Measurements from ENCODE around the gene TTBK1.

TTBK1 gene

DNA sequence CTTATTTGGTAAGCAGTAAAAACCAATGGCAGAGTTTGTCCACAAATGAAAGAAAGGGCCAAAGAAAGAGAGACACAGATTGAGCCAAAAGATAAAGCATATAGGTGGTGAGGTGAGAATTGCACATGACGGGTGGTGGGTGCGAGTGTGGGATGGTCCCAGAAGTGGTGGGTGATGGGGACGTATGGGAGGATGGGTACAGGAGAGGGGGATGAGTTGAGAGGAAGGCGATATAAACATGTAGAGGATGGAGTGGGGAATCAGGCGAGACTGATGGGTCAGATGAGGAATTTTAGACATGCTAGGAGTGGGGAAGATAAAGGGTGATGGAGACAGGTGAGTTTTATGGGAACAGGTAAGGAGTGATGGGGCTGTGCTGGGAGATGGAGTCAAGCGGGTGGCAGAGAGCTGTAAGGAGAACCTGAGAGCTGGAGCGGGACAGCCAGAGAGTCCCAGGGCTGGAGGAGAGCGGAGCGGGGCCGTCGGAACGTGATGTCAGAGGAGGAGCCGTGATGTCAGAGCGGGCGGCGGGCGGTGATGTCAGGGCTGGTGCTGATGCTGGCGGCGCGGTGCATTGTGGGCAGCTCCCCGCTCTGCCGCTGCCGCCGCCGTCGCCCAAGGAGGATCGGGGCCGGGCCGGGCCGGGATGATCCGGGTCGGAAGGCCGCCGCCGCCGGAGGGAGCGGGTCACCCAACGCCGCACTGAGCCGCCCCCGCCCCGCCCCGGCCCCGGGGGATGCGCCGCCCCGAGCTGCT is at the start of gene TTBK1:
Gene TTBK1, plus strand, starts transcription at position 574 of the 756 bp plus-strand sequence. CDS start 3,180 bp downstream, outside the sequence.
- no peak for DNase-seq (ENCODE audit: low read depth)

DNA sequence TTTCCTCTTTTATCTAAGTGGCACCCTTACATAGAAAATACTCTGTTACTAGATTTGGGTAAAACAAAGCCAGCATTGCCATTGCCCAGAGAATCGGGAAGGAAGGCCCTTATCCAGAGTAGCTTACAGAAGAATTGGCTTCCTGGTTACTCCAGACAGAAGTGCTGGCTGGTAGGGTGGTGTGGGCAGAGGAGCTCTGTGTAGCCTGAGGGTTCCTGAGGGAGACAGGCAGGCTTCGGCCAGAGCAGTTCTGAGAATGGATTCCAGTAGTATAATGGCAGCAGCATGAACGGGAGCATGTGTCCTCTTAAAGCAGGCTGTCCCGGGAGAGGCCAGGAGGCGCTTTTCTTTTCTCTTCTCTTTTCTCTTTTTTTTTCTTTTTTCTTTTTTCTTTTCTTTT is 49.4 kb upstream of the TTBK1 start:
- no peak for DNase-seq (ENCODE audit: low read depth)

DNA sequence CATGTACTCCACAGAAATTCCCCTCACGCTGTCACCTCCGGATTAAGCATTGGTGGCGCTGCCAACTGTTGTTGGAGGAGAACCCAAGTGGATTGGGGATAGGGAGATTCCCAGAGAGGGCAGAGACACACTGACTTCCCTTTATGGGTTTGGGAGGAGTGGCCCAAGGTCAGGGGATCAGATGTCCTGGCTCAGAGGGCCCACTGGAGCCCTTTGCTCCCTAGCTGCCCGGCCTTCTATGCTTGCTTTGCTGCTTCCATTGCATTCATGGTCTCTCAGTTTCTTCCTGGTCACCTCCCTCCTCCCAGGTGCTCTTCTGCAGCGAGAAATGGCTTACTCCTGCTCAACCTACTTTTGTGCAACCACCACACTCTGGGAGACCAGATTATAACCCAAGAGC is 46.9 kb upstream of the TTBK1 start:
- DNase-seq (ENCODE audit: low read depth) = no peak

DNA sequence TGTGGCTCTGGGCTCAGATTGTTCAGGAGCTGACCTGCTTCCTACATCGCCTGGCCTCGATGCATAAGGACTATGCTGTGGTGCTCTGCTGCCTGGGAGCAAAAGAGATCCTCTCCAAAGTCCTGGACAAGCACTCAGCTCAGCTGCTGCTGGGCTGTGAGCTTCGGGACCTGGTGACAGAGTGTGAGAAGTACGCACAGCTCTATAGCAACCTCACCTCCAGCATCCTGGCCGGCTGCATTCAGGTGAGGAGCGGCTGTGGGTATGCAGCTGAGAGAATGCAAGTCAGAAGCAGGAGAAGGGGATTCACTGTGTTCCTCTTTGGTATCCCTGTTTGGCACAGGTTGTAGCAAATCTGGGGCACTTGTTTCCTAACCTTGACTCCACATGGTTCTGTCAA is 43.4 kb upstream of the TTBK1 start:
- DNase-seq (ENCODE audit: low read depth) = no peak

DNA sequence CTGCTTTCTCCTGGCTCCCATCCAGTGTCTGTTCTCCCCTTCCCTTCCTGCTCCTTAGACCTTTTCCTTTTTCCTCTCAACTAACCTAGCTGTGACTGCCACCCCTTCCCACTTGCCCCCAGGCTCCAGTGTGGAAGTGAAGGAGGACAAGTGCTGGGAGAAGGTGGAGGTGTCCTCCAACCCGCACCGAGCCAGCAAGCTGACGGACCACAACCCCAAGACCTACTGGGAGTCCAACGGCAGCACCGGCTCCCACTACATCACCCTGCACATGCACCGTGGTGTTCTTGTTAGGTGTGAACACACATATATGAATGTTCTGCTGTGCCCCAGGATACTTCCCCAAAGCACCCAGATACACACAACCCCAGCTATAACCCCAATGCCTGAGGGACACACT is 42.7 kb upstream of the TTBK1 start:
- no peak for DNase-seq (ENCODE audit: low read depth)

DNA sequence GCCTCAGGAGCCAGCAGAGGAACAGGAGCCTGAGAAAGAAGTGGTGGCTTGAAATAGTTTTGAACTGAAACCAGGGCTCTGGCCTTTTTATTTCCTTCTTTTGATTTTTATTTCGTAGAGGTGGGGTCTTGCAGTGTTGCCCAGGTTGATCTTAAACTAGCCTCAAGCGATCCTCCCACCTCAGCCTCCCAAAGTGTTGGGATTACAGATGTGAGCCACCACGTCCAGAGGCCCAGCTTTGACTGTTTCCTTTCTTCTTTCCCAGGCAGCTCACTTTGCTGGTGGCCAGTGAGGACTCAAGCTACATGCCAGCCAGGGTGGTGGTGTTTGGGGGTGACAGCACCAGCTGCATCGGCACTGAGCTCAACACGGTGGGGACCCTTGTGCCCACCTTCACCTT is 40.8 kb upstream of the TTBK1 start:
- no peak for DNase-seq (ENCODE audit: low read depth)

DNA sequence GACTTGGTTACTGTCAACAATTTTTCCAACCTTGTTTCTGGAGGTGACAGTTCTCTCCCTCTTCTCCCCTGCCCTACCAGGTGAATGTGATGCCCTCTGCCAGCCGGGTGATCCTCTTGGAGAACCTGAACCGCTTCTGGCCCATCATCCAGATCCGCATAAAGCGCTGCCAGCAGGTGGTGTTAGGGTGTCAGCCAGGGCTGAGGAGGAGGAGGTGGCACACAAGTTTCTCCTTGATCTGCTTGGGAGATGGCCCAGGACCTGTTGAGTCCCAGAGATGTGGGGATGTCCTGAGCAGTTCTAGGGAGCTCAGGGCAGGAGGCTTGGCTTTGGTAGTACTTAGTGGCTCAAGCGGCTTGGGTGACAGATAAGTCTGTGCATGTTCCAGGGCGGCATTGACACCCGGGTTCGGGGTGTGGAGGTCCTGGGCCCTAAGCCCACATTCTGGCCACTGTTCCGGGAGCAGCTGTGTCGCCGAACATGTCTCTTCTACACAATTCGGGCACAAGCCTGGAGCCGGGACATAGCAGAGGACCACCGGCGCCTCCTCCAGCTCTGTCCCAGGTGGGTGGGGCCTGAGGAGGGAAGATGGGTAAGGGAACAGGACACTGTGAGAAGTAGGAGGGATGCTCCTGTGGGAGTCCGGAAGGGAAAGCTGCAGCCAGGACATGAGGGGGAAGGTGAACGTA is 40.1 kb upstream of the TTBK1 start:
- no peak for DNase-seq (ENCODE audit: low read depth)

DNA sequence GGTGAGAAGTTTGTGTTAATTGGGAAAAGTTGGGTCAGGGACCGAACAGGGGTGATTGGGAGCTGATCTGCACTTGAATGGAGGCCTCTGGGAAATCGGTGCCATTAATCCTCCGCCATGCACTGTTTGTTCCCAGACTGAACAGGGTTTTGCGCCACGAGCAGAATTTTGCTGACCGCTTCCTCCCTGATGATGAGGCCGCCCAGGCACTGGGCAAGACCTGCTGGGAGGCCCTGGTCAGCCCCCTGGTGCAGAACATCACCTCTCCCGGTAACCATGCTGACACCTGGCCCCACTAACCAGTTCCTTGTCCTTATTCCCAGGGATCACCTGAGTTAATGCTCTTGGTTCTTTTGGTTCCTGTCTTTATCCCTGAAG is 39.6 kb upstream of the TTBK1 start:
- no peak for DNase-seq (ENCODE audit: low read depth)

DNA sequence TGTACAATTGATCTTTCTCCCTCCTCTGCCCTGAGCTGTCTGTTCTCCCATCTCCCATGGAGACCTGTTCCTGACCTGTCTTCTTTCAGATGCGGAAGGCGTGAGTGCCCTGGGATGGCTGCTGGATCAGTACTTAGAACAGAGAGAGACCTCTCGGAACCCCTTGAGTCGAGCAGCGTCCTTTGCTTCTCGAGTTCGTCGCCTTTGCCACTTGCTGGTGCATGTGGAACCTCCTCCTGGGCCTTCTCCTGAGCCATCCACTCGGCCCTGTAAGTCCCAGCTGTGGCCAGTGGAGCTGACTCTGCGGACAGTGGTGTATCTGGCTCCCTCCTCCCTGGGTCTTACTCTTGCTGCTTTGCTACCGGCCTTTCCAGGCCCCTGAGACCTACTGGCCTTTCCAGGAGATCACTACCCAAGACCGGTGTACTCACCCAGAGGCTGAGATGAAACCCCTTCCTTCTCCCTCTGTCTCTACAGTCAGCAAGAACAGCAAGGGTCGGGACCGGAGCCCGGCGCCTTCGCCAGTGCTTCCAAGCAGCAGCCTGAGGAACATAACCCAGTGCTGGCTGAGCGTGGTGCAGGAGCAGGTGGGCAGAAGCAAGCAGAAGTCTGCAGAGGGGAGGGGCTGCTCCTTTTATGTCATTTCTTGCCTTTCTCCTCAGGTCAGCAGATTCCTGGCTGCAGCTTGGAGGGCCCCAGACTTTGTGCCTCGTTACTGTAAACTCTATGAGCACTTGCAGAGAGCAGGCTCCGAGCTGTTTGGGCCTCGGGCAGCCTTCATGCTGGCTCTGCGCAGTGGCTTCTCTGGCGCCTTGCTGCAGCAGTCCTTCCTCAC is 38.8 kb upstream of the TTBK1 start:
- no peak for DNase-seq (ENCODE audit: low read depth)

DNA sequence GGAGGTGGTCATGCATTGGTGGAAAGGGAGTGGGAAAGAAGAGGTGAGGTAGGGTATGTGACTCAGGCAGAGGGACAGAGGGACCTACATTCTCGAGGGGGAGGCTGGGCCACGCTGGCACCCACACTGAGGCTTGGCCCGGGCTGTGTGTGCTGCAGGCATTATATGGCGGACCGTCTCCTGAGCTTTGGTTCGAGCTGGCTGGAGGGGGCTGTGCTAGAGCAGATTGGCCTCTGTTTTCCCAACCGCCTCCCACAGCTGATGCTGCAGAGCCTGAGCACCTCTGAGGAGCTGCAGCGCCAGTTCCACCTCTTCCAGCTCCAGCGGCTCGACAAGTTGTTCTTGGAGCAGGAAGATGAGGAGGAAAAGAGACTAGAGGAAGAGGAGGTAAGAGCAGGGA is 37.4 kb upstream of the TTBK1 start:
- DNase-seq (ENCODE audit: low read depth) = no peak

DNA sequence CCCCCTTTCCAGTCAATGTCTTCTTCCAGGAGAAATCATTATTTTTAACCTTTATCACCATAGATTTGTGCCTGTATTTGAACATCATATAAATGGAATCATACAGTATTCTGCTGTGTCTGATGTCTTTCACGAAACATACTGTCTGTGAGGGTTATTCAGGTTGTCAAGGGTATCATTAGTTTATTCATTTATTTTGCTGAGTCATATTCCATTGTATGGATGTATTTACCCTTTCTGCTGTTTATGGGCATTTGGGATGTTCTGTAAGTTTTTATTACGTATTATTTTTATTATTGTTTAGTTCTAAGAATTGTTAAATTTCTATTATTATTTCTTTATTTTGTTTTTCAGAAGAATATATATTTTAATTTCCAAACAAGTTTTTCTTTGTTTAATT is 36.0 kb upstream of the TTBK1 start:
- DNase-seq (ENCODE audit: low read depth) = no peak

DNA sequence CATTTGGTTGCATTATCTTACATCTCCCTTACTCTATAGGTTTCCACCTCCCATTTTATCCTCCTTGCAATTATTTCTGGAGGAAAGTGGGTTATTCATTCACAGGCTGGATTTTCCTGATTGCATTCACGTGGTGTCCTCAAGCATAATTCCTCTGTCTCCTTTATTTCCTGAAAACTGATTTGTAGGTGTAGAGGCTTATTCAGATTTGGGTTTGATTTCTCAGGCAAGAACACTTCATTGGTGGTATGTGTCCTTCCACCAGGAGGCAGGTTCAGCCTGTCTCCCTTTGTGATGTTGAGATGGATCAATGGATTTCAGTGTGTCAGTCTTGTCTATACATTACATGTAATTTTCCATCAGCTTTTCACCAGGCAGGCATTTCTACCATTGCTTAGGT is 31.3 kb upstream of the TTBK1 start:
- no peak for DNase-seq (ENCODE audit: low read depth)

DNA sequence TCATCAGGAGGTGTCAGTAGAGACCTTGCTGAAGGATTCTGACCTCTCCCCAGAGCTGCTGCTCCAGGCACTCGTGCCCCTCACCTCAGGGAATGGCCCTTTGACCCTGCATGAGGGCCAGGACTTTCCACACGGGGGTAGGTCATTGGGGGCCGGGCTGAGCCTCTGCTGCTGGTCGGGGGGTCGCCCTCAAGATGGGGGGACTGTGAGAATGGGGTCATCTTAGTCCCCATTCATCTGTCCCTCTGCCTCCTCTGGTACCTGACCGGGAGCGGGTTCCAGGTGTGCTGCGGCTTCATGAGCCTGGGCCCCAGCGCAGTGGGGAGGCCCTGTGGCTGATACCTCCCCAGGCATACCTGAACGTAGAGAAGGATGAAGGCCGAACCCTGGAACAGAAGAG is 29.9 kb upstream of the TTBK1 start:
- DNase-seq (ENCODE audit: low read depth) = no peak

DNA sequence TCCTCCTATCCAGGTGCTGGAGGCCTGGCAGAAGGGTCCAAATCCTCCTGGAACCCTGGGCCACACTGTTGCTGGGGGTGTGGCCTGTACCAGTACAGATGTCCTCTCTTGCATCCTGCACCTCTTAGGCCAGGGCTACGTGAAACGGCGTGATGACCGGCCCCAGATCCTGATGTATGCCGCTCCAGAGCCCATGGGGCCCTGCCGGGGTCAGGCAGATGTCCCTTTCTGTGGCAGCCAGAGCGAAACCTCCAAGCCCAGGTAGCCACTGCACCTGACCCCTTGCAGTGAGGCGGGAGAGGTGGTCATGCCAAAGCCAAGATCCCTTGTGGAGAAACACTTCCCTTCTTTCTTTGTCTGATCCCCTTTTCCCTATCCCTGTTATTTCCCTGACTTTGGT is 28.2 kb upstream of the TTBK1 start:
- DNase-seq (ENCODE audit: low read depth) = no peak

DNA sequence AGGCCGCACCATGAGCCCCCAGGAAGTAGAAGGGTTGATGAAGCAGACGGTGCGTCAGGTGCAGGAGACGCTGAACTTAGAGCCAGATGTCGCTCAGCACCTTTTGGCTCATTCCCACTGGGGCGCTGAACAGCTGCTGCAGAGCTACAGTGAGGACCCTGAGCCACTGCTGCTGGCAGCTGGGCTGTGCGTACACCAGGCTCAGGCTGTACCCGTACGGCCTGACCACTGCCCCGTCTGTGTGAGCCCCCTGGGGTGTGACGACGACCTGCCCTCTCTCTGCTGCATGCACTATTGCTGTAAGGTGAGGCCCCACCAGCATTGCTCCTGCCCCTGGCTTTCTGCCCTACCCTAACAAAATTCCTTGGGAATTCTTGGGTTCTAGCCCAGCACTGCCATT is 27.1 kb upstream of the TTBK1 start:
- DNase-seq (ENCODE audit: low read depth) = no peak

DNA sequence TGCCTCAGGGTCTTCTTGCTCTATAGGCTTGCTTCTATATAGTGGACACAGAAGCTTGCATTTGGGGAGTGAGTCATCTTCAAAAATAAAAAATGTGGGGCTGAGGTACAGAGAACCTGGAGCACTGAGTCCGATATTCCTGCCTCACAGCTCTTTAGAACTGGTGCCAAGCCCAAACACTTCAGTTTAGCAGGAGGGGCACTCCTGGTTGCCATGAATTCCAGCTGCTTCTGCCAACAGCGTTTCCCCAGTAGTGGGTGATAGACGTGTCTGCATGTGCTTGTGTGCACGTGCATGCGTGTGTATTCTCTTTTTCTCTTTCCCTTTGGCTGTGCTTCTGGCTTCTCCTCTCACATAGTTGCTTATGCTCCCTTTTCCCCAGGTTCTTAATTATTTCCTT is 25.9 kb upstream of the TTBK1 start:
- no peak for DNase-seq (ENCODE audit: low read depth)

DNA sequence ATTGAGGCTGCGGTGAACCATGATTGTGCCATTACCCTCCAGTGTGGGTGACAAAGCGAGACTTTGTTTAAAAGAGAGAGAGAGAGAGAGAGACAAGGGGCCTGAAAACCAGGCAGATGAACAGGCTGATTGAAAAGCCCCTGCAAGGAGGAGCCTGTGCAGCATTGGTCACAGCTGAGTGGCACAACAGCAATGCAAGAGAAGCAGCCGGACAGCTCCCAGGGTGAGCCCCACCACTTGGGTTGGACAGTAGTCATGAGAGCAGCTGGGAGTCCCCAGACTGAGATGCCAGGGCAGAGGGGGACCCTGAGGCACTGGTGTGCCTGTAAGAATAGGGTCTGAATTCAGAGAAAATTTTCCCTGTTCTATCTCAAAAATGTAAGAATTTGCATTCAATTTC is 24.2 kb upstream of the TTBK1 start:
- DNase-seq (ENCODE audit: low read depth) = no peak

DNA sequence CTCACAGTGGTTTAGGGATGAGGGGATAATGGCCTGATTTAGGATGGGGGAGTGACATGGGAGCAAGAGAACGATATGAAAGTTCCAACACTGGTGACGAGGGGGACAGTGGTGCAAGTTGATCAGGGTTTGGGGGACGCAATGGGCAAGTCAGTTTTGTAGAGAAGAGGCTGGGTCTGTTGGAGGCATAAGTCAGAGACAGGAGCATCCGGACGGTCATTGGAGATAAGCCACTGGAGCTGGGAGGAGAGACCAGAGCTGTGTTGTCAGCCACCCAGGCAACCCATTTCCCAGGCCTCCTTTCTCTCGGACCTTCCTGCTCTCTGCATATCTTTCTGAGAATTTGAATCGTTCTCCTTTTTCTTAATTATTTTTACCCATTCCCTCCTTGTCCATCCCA is 23.5 kb upstream of the TTBK1 start:
- no peak for DNase-seq (ENCODE audit: low read depth)

DNA sequence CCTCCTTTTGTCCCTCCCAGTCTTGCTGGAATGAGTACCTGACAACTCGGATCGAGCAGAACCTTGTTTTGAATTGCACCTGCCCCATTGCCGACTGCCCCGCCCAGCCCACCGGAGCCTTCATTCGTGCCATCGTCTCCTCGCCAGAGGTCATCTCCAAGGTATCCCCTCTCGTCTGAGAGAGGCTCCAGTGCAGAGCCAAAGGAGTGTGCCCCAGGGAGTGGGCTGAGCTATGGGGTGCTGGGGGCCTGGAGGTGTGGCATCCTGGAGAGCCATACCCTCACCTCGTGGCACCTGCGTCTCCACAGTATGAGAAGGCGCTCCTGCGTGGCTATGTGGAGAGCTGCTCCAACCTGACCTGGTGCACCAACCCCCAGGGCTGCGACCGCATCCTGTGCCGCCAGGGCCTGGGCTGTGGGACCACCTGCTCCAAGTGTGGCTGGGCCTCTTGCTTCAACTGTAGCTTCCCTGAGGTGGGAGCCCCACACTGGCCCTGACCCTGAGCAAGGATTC is 22.8 kb upstream of the TTBK1 start:
- DNase-seq (ENCODE audit: low read depth) = no peak

DNA sequence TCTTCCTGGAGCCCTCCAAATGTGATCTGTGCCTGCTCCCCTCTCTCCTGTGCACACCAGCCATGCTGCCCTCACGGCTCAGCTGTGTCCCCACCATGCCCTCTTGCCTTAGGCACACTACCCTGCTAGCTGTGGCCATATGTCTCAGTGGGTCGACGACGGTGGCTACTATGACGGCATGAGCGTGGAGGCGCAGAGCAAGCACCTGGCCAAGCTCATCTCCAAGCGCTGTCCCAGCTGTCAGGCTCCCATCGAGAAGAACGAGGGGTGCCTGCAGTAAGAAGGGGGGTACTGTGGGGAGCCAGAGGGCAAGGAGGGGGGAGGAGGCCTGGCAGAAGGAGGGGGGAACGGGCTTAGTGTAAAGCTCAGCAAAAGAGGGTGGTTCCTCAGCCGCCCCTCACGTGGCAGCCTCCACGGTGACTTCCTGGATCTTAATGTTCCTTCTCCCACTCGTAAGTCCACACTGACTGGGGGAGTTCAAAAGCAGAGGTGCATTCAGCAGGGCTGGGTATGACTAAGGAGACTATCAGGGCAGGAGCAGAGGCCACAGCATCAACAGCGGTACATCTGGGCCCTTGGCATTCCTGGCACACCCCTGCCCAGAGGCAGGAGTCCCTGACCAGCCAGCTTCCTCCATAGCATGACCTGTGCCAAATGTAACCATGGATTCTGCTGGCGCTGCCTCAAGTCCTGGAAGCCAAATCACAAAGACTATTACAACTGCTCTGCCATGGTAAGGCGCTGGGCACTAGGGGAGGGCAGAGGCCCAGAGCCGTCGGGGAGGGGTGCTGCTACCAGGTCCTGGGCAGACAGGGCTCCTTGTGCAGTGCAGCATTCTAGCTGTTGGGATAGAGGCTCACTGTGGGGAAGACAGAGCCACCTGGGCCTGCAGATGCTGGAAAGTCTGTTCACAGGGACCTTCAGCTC is 22.0 kb upstream of the TTBK1 start:
- peak; percentile 47 for DNase-seq (ENCODE audit: low read depth)

DNA sequence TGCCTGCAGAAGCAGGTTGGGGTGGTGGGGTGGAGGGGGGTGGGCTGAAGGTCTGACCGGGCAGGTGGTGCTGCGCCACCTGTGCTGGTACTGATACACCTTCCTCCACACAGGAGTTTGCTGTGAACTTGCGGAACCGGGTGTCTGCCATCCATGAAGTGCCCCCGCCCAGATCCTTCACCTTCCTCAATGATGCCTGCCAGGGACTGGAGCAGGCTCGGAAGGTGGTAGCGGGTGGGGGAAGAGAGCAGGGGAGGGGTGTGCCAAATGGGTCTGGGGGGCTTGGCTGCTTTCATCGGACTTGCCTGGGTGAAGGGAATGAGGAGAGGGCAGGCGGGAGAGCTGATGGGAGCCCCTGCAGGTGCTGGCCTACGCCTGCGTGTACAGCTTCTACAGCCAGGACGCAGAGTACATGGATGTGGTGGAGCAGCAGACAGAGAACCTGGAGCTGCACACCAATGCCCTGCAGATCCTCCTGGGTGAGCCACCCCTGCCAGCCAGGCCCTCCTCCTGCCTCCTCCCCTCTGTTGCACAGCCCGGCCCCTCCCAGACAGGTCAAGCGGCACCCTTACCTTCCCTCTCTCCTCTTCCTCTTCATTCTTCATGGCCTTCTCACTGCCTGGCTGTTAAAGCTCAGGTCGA is 20.7 kb upstream of the TTBK1 start:
- DNase-seq (ENCODE audit: low read depth) = no peak

Data from fibroblast of gingiva (primary cell).